Measurements from ENCODE around the gene TBKBP1. TPM values are rescaled to one million over a fixed set of nuclear protein-coding genes. Genes with fewer than 3 reads are reported as not detected.

The TBKBP1 gene
- total and polyA plus RNA-seq, 2 donors (not counting 3 experiments of a cell fraction or from before 2014, with no cell fraction given): 7.0 to 11.7 TPM

DNA sequence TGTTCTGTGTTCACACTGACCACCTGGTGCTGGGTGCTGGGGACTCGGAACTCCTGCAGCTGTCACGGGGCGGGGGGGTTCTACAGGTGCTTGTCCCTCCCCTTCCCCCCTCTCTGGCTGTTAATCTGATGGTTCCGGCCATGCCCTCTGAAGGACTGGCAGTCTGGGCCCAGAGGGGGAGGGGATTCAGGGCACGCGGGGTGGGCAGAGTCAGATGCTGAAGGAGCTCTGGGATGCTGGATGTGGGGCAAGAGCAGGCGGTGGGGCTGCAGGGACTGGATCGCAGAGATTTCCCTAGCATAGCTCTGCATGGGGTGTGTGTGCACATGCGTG lies 33.7 kb downstream of the TBKBP1 start:
- FAIRE-seq (no peak), DNase-seq (ENCODE audit: low read depth, low spot score) (no peak)
- POLR2A ChIA-PET: no interaction called here
- dilution Hi-C loops (cut with MboI; ENCODE audit: extremely low pct_ligation_motif_present, low sequenced_read_pairs): no loop called here
- H3K27me3 ChIP-seq (ENCODE audit: control insufficient read depth in 2 of 2, insufficient read depth in 2 of 2, low read length in 2 of 2): peaks cover 14 to 21% of the 10 kb centered on the region in 2 experiments
- no peaks in the 10 kb centered on the region for H3K4me1 ChIP-seq (ENCODE audit: control insufficient read depth, extremely low read depth, insufficient read depth, low read length)
- no peaks in the 10 kb centered on the region for H3K9me1 ChIP-seq (replicated peaks; ENCODE audit: control insufficient read depth, extremely low read depth, insufficient read depth, low read length)
- no peak overlapping the region for H3K4me2 ChIP-seq (ENCODE audit: insufficient read depth, low read length)
- intact Hi-C loops (cut with micrococcal nuclease): no loop called here
- no peak for TF ChIP-seq EZH2 (IDR thresholded peaks at IDR 0.05; ENCODE audit: borderline replicate concordance, low read depth, low read length, severe bottlenecking)
- no peak for TF ChIP-seq POLR2AphosphoS5 (IDR thresholded peaks at IDR 0.05; ENCODE audit: insufficient read depth, low read depth, low read length)
- no peak for TF ChIP-seq FOS (IDR thresholded peaks at IDR 0.05; ENCODE audit: borderline replicate concordance, insufficient read depth, low read length)
- TF ChIP-seq, protein P1, sequence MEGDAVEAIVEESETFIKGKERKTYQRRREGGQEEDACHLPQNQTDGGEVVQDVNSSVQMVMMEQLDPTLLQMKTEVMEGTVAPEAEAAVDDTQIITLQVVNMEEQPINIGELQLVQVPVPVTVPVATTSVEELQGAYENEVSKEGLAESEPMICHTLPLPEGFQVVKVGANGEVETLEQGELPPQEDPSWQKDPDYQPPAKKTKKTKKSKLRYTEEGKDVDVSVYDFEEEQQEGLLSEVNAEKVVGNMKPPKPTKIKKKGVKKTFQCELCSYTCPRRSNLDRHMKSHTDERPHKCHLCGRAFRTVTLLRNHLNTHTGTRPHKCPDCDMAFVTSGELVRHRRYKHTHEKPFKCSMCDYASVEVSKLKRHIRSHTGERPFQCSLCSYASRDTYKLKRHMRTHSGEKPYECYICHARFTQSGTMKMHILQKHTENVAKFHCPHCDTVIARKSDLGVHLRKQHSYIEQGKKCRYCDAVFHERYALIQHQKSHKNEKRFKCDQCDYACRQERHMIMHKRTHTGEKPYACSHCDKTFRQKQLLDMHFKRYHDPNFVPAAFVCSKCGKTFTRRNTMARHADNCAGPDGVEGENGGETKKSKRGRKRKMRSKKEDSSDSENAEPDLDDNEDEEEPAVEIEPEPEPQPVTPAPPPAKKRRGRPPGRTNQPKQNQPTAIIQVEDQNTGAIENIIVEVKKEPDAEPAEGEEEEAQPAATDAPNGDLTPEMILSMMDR (IDR thresholded peaks at IDR 0.05; ENCODE audit: extremely low read depth in 1 of 2, insufficient read depth in 1 of 2, low read depth in 1 of 2, low read length in 2 of 2): no peak
- TF ChIP-seq MYC (IDR thresholded peaks at IDR 0.05; ENCODE audit: low read depth, low read length): no peak
- no peak for TF ChIP-seq POLR2A (IDR thresholded peaks at IDR 0.05; ENCODE audit: low read depth, low read length)
- no peak for TF ChIP-seq JUN (IDR thresholded peaks at IDR 0.05; ENCODE audit: borderline replicate concordance, insufficient read depth, insufficient read length, low read depth)
- no peak for TF ChIP-seq GATA2 (IDR thresholded peaks at IDR 0.05; ENCODE audit: insufficient read depth, insufficient read length, low read depth, low read length)
- TF ChIP-seq, protein P2, sequence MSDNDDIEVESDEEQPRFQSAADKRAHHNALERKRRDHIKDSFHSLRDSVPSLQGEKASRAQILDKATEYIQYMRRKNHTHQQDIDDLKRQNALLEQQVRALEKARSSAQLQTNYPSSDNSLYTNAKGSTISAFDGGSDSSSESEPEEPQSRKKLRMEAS (IDR thresholded peaks at IDR 0.05; ENCODE audit: insufficient read depth, insufficient read length): no peak
- H2AFZ ChIP-seq (ENCODE audit: low read depth, low read length): no peak overlapping the region
- no peak overlapping the region for H3K9ac ChIP-seq (replicated peaks; ENCODE audit: extremely low read depth, insufficient read depth, low read length)
- no peaks in the 10 kb centered on the region for H4K20me1 ChIP-seq (replicated peaks; ENCODE audit: control insufficient read depth, extremely low read depth, insufficient read depth, low read length)
- H3K4me3 ChIP-seq (replicated peaks in 1 of 3; ENCODE audit: insufficient read depth in 1 of 3, low read depth in 1 of 3, low read length in 3 of 3): no peak overlapping the region
- CTCF ChIA-PET: no interaction called here
- H3K9me3 ChIP-seq (replicated peaks; ENCODE audit: control insufficient read depth, insufficient read depth, low read length): no peaks in the 10 kb centered on the region
- no peaks in the 10 kb centered on the region for H3K79me2 ChIP-seq (ENCODE audit: control insufficient read depth, insufficient read depth, low read length)
- no TSS peak for BruUV-seq (replicated peaks)
- no peak overlapping the region for H3K27ac ChIP-seq (ENCODE audit: insufficient read depth, low read depth, low read length)
- no peaks in the 10 kb centered on the region for H3K36me3 ChIP-seq (ENCODE audit: control insufficient read depth in 2 of 2, extremely low read depth in 1 of 2, insufficient read depth in 2 of 2, low read length in 2 of 2)
